SK-N-MC (cell line): ENCODE measurements around the gene LRRC63.
"Not testable (repeated sequence)": the region's sequence is repeated elsewhere in the genome, so short reads cannot be mapped to it uniquely, and the experiment has no call there.

Experiments
- DNase-seq: peaks from one replicate; pipeline ENCODE4 v3.0.0-alpha.2; 2011; ENCODE audit warnings: low read depth, low spot score
- H3K27ac ChIP-seq: fragments of 200-600 bp; sonication (generic); 2 replicates; pipeline ENCODE4 v1.5.1; 2016; ENCODE audit warnings: mixed run types
- H3K36me3 ChIP-seq: fragments of 200-600 bp; sonication (generic); 2 replicates; pipeline ENCODE4 v1.6.1; 2017; ENCODE audit warnings: antibody characterized with exemption, low read length, mixed read lengths; ENCODE audit not compliant: insufficient read depth
- H3K4me3 ChIP-seq: fragments of 200-600 bp; sonication (generic); 2 replicates; pipeline ENCODE4 v1.5.1; 2016
- H3K9ac ChIP-seq: fragments of 200-600 bp; sonication (generic); 2 replicates; pipeline ENCODE4 v1.8.0; 2017; ENCODE audit warnings: mixed run types, mixed read lengths; ENCODE audit not compliant: insufficient read length
- H3K9me3 ChIP-seq: fragments of 200-600 bp; sonication (generic); 2 replicates; pipeline ENCODE4 v1.6.1; 2017; ENCODE audit warnings: low read depth, mild to moderate bottlenecking, antibody characterized with exemption, low read length, moderate library complexity, mixed read lengths
- EZH2 ChIP-seq: fragments of 200-600 bp; sonication (generic); IDR thresholded peaks from one replicate; pipeline ENCODE4 v1.6.1; 2017; ENCODE audit warnings: antibody characterized with exemption
- FOXP2 ChIP-seq: optimal IDR thresholded peaks from 2 replicates; pipeline ENCODE3; 2011; ENCODE audit warnings: mild to moderate bottlenecking, moderate library complexity; ENCODE audit not compliant: insufficient read depth; ENCODE audit errors: extremely low read length, control extremely low read depth
- POLR2AphosphoS5 ChIP-seq: IDR thresholded peaks from 2 replicates; pipeline ENCODE4 v1.6.1; 2012; ENCODE audit warnings: mild to moderate bottlenecking, low read depth, low read length, borderline replicate concordance

The LRRC63 gene

DNA sequence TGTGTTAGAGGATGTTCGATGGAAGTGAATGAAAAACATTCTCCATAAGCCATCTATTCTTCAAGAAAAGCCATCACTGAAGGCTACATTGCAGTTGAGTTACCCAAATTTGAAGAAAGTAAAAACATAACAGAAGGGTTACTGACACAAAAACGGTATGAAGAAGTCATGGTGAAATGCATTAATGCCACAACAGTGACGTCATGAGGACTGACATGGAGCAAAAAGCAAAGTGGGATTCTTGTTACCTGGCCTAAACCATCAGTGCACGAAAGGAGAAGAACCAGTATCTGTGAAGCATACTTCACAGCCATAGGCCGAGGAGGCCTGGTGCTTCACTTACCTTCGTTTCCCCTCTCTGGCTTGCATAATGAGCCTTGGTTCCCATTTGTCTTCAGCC lies 58.7 kb downstream of the LRRC63 start:
- no peaks in the 10 kb centered on the region for H3K36me3 ChIP-seq
- H3K4me3 ChIP-seq = no peak overlapping the region
- no peak for DNase-seq
- no peaks in the 10 kb centered on the region for H3K9me3 ChIP-seq
- H3K27ac ChIP-seq = no peak overlapping the region
- no peak overlapping the region for H3K9ac ChIP-seq
- TF ChIP-seq EZH2 (no peak), FOXP2 (no peak), POLR2AphosphoS5 (no peak)

DNA sequence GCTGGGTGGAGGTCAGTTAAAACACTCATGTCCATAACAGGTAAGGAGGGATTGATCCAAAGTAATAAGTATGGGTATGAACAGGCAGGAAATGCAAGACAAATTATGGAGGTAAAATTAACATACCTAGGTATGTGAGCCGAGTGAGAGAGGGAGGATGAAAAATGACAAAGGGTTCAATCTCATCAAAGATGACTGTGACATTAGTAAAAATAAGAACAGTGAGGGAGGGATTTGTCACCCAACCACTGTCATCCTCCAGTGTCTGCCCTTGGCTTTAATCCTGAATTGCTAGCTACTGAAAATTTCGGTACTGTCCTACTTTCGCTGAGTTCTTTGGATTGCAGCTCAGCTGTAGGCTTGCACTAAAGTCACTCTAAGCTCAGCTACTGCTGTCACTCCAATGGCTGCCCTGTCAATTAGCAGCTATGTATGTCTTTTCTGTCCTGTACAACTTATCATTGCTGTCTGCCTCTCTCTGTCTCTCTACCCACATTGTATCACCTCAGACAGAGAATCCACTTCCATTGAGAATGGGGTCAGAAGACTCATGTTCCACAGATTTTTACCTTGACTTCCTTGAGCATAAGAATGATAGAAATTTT lies 62.5 kb downstream of the LRRC63 start:
- Histone ChIP-seq H3K36me3 (no peaks in the 10 kb centered on the region), H3K4me3 (no peak overlapping the region), H3K27ac (no peak overlapping the region), H3K9me3 (no peaks in the 10 kb centered on the region), H3K9ac (no peak overlapping the region)
- no peak for TF ChIP-seq POLR2AphosphoS5
- no peak for TF ChIP-seq EZH2
- TF ChIP-seq FOXP2 = no peak
- no peak for DNase-seq

- Histone ChIP-seq H3K36me3 (no peaks in the 10 kb centered on the region), H3K27ac (no peak overlapping the region), H3K9ac (no peak overlapping the region), H3K9me3 (no peaks in the 10 kb centered on the region), H3K4me3 (no peak overlapping the region)
- DNase-seq = no peak
- no peak for TF ChIP-seq EZH2
These were observed 66.7 kb downstream of the LRRC63 start for GRCh38 chr13:46278474-46278873.

- no peaks in the 10 kb centered on the region for H3K36me3 ChIP-seq
- peak overlapping the region; percentile 22; the same call in 1 of the 2 replicates for H3K27ac ChIP-seq
- H3K9ac ChIP-seq = no peak overlapping the region
- no peak for TF ChIP-seq FOXP2
- no peak for TF ChIP-seq EZH2
- no peak for TF ChIP-seq POLR2AphosphoS5
- H3K9me3 ChIP-seq = no peaks in the 10 kb centered on the region
- no peak for DNase-seq
- H3K4me3 ChIP-seq = no peak overlapping the region
These were observed 70.1 kb downstream of the LRRC63 start for GRCh38 chr13:46281779-46282178.

GRCh38 chr13:46283912-46284824 lies 72.4 kb downstream of the LRRC63 start:
- H3K9ac ChIP-seq, H3K36me3 ChIP-seq, H3K9me3 ChIP-seq, H3K4me3 ChIP-seq, DNase-seq, H3K27ac ChIP-seq: not testable (repeated sequence)

- Histone ChIP-seq H3K36me3 (no peaks in the 10 kb centered on the region), H3K27ac (peak overlapping the region; percentile 80), H3K4me3 (no peak overlapping the region), H3K9ac (peak overlapping the region; percentile 17), H3K9me3 (no peaks in the 10 kb centered on the region)
- no peak for DNase-seq
- no peak for TF ChIP-seq POLR2AphosphoS5
- no peak for TF ChIP-seq FOXP2
- no peak for TF ChIP-seq EZH2
These were observed 75.2 kb downstream of the LRRC63 start for GRCh38 chr13:46286972-46287371.

GRCh38 chr13:46288570-46289259 lies 77.0 kb downstream of the LRRC63 start:
- peak; percentile 75 for DNase-seq
- no peak overlapping the region; the same call in 1 of the 2 replicates for H3K4me3 ChIP-seq
- peak overlapping the region; percentile 80 for H3K27ac ChIP-seq
- no peaks in the 10 kb centered on the region for H3K36me3 ChIP-seq
- H3K9me3 ChIP-seq = no peaks in the 10 kb centered on the region
- no peak for TF ChIP-seq POLR2AphosphoS5
- TF ChIP-seq FOXP2 = no peak
- no peak for TF ChIP-seq EZH2
- H3K9ac ChIP-seq = peak overlapping the region; percentile 52

DNA sequence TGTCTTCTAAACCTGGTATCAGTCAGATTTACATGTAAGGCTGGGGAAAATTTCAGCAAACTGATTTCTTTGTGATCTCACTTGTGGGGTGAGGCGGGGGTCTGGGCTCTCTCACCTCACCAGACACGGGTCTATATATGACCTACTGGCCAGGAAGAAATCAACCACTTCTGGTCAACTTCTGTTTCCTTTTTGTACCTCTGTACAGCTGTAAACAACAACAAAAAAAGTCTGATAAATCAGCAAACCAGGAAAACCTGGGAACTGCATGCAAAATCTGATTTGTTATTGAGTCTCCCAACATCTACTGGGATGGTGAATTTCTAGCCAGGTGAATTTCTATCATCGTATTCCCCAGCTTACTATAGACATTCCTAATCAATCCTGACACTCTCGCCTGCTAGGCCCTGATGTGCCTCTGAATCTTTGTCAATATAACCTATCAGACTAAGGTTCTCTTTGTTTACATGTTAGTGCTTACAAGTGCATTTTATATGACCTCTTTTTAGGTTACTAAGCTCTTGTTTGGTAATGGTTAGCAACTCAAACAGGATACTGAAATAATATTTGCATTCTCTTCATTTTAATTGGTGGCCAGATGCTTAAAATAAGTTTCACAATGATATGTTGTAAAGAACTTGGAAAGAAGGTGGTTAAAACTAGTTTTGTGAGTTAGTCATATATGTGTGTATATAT lies 77.7 kb downstream of the LRRC63 start:
- Histone ChIP-seq H3K36me3 (no peaks in the 10 kb centered on the region), H3K9me3 (no peaks in the 10 kb centered on the region), H3K27ac (peak overlapping the region; percentile 80; the same call in 1 of the 2 replicates), H3K4me3 (no peak overlapping the region), H3K9ac (peak overlapping the region; percentile 52)
- TF ChIP-seq POLR2AphosphoS5 (no peak), FOXP2 (no peak), EZH2 (no peak)
- DNase-seq = no peak
